PFSK-1 (cell line): ENCODE data around the gene CD81.

Experiments used
- POLR2AphosphoS5 ChIP-seq: IDR thresholded peaks from 2 replicates; pipeline ENCODE4 v1.6.1; 2012; ENCODE audit warnings: low read depth, mild to moderate bottlenecking, control low read depth, low read length, moderate library complexity
- SIN3A ChIP-seq: IDR thresholded peaks from 2 replicates; pipeline ENCODE4 v1.6.1; 2012; ENCODE audit warnings: mild to moderate bottlenecking, low read length, moderate library complexity, borderline replicate concordance; ENCODE audit not compliant: insufficient read depth
- TF ChIP-seq, protein P1 (sequence below), 2 experiments: IDR thresholded peaks; 2 replicates each; pipeline versions ENCODE4 v1.6.1 to v1.8.0; 2011 to 2012; ENCODE audit warnings: low read depth in 2 of 2, low read length in 2 of 2, control low read depth in 1 of 2, inconsistent platforms in 1 of 2, mild to moderate bottlenecking in 1 of 2, moderate library complexity in 1 of 2; ENCODE audit not compliant: insufficient read depth in 1 of 2

DNA sequence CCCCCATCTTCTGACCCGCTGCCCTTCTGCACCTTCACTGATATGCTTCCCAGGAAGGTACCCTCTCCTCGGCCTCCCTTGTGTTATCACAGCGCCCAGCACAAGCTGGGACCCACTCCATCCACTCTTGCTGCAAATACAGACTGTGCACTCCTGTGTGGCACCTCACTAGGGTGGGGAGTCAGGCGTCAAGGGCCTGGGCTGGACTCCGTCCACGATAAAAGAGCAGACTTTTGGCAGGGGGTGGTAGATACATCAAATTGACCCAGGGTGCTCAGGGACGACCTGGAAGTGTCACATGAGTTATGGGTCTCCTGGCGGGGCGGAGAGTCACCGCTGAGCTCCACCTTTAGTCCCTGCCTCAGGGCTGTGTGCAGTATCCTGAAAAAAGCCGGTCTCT, 66.3 kb downstream of the CD81 start:
- TF ChIP-seq POLR2AphosphoS5 (no peak), SIN3A (no peak)
- TF ChIP-seq, protein P1, sequence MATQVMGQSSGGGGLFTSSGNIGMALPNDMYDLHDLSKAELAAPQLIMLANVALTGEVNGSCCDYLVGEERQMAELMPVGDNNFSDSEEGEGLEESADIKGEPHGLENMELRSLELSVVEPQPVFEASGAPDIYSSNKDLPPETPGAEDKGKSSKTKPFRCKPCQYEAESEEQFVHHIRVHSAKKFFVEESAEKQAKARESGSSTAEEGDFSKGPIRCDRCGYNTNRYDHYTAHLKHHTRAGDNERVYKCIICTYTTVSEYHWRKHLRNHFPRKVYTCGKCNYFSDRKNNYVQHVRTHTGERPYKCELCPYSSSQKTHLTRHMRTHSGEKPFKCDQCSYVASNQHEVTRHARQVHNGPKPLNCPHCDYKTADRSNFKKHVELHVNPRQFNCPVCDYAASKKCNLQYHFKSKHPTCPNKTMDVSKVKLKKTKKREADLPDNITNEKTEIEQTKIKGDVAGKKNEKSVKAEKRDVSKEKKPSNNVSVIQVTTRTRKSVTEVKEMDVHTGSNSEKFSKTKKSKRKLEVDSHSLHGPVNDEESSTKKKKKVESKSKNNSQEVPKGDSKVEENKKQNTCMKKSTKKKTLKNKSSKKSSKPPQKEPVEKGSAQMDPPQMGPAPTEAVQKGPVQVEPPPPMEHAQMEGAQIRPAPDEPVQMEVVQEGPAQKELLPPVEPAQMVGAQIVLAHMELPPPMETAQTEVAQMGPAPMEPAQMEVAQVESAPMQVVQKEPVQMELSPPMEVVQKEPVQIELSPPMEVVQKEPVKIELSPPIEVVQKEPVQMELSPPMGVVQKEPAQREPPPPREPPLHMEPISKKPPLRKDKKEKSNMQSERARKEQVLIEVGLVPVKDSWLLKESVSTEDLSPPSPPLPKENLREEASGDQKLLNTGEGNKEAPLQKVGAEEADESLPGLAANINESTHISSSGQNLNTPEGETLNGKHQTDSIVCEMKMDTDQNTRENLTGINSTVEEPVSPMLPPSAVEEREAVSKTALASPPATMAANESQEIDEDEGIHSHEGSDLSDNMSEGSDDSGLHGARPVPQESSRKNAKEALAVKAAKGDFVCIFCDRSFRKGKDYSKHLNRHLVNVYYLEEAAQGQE (IDR thresholded peaks at IDR 0.05; ENCODE audit: insufficient read depth in 1 of 2, low read depth in 2 of 2, low read length in 2 of 2), result no peak
